ENCODE results near the gene DPEP1. TPM values are rescaled to one million over a fixed set of nuclear protein-coding genes. Genes with fewer than 3 reads are reported as not detected.
A peak's percentile ranks its signal among the peaks of the same experiment; 100 is the strongest.

Gene DPEP1
- total RNA-seq, 1 experiment from 2014 or later, result 13.6 TPM

DNA sequence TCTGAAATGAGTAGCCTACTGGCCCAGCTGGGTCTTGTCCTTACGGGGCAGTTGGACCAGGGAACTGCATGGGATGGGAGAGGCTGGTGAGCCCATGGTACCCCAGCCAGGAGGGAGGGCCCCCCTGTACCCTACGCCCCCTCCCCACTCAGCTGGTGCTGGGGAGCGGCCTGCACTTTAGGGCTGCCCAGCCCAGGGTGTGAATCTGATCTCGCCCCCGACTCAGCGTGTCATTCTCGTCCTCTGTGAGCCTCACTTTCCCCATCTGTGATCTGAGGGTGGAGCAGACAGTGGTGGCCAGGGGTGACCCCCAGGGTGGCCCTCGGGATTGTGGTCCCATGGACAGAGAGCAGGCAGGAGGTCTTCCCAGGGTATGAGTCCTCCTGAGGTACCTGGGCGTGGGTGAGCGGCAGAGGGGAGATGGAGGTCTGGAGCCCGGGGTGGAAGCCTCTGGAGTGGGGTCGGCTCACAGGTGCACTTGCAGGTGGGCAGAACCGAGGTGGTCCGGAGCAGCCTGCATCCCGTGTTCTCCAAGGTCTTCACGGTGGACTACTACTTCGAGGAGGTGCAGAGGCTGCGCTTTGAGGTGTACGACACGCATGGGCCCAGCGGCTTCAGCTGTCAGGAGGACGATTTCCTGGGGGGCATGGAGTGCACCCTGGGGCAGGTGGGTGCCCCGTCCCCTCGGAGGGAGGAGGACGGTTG, 36.2 kb upstream of the DPEP1 start (continued):
- no peak for TF ChIP-seq ZNF121 (CRISPR knock-in tag; IDR thresholded peaks at IDR 0.05)
- TF ChIP-seq, protein P1, sequence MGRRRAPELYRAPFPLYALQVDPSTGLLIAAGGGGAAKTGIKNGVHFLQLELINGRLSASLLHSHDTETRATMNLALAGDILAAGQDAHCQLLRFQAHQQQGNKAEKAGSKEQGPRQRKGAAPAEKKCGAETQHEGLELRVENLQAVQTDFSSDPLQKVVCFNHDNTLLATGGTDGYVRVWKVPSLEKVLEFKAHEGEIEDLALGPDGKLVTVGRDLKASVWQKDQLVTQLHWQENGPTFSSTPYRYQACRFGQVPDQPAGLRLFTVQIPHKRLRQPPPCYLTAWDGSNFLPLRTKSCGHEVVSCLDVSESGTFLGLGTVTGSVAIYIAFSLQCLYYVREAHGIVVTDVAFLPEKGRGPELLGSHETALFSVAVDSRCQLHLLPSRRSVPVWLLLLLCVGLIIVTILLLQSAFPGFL (CRISPR knock-in tag; IDR thresholded peaks at IDR 0.05; ENCODE audit: borderline replicate concordance), result no peak
- TF ChIP-seq, protein P2, sequence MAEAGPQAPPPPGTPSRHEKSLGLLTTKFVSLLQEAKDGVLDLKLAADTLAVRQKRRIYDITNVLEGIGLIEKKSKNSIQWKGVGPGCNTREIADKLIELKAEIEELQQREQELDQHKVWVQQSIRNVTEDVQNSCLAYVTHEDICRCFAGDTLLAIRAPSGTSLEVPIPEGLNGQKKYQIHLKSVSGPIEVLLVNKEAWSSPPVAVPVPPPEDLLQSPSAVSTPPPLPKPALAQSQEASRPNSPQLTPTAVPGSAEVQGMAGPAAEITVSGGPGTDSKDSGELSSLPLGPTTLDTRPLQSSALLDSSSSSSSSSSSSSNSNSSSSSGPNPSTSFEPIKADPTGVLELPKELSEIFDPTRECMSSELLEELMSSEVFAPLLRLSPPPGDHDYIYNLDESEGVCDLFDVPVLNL (CRISPR knock-in tag; IDR thresholded peaks at IDR 0.05; ENCODE audit: borderline replicate concordance, low read depth), result no peak
- no peak for TF ChIP-seq MYBL2 (CRISPR knock-in tag; IDR thresholded peaks at IDR 0.05)
- TF ChIP-seq ZNF263 (CRISPR knock-in tag; IDR thresholded peaks at IDR 0.05; ENCODE audit: low read depth), result no peak
- no peak for TF ChIP-seq CREB1 (CRISPR knock-in tag; IDR thresholded peaks at IDR 0.05)

DNA sequence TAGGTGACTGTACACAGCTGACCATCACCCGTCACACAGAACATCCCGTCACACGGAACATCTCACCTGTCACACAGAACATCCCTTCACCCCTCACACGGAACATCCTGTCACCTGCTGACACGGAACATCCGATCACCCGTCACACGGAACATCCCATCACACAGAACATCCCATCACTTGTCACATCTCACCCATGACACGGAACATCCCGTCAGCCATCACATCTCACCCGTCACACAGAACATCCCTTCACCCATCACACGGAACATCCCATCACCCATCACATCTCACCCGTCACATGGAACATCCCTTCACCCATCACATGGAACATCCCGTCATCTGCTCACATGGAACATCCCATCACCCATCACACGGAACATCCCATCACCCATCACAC, 34.1 kb upstream of the DPEP1 start:
- TF ChIP-seq, protein P3, sequence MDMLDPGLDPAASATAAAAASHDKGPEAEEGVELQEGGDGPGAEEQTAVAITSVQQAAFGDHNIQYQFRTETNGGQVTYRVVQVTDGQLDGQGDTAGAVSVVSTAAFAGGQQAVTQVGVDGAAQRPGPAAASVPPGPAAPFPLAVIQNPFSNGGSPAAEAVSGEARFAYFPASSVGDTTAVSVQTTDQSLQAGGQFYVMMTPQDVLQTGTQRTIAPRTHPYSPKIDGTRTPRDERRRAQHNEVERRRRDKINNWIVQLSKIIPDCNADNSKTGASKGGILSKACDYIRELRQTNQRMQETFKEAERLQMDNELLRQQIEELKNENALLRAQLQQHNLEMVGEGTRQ (CRISPR knock-in tag; IDR thresholded peaks at IDR 0.05), result no peak
- TF ChIP-seq NFE2L1 (CRISPR knock-in tag; IDR thresholded peaks at IDR 0.05), result peak; percentile 22; the same call in 1 of the 2 replicates
- POLR2A ChIA-PET, result interaction anchor here (0.7 kb wide), 1 partner anchor 51 kb away, joined by 4 read pairs; no protein-coding TSS in a partner anchor
- CTCF ChIA-PET, result interaction anchor here (0.6 kb wide), 1 partner anchor 38 kb away, joined by 4 read pairs; no protein-coding TSS in a partner anchor
- Mint-ChIP-seq H3K4me1 (no peaks in the 10 kb centered on the region), H3K27me3 (ENCODE audit: low read depth) (peaks cover 10% of the 10 kb centered on the region), H3K4me3 (no peak overlapping the region), H3K9me3 (no peaks in the 10 kb centered on the region), H3K36me3 (no peaks in the 10 kb centered on the region; the same call in 1 of the 2 replicates), H3K27ac (no peak overlapping the region)
- DNase-seq (ENCODE audit: low spot score) (no peak), ATAC-seq (no peak)

DNA sequence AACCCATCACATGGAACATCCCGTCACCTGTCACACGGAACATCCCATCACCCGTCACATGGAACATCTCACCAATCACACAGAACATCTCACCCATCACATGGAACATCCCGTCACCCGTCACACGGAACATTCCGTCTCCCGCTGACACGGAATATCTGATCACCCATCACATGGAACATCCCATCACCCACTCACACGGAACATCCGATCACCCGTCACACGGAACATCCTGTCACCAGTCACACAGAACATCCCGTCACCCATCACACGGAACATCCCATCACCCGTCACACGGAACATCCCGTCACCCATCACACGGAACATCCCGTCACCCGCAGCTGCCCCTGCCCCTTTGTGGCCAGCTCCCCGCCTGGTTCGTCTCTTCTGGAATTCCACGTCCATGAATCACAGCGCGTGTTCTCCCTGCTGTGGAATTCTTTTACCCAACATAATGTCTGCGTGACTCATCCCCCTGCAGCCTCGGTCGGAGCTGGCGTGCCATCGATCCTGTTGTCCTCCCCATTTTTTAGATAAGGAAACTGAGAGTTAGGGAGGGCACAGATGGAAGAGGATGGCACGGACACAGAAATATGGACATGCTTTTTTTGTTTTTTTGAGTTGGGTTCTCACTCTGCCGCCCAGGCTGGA, 32.3 kb upstream of the DPEP1 start:
- no peak for ATAC-seq

More for the DNA sequence above, 32.3 kb upstream of the DPEP1 start:
- no peaks in the 10 kb centered on the region for H3K9me3 Mint-ChIP-seq
- TF ChIP-seq ZNF416 (CRISPR knock-in tag; IDR thresholded peaks at IDR 0.05), result no peak
- no peak for TF ChIP-seq TEAD4 (CRISPR knock-in tag; IDR thresholded peaks at IDR 0.05)
- TF ChIP-seq ZBTB21 (CRISPR knock-in tag; IDR thresholded peaks at IDR 0.05; ENCODE audit: borderline replicate concordance), result no peak
- TF ChIP-seq SMAD3 (CRISPR knock-in tag; IDR thresholded peaks at IDR 0.05; ENCODE audit: borderline replicate concordance), result no peak
- TF ChIP-seq OVOL2 (CRISPR knock-in tag; IDR thresholded peaks at IDR 0.05; ENCODE audit: borderline replicate concordance), result no peak
- TF ChIP-seq, protein P4, sequence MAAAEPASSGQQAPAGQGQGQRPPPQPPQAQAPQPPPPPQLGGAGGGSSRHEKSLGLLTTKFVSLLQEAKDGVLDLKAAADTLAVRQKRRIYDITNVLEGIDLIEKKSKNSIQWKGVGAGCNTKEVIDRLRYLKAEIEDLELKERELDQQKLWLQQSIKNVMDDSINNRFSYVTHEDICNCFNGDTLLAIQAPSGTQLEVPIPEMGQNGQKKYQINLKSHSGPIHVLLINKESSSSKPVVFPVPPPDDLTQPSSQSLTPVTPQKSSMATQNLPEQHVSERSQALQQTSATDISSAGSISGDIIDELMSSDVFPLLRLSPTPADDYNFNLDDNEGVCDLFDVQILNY (CRISPR knock-in tag; IDR thresholded peaks at IDR 0.05), result no peak
- TF ChIP-seq RORB (CRISPR knock-in tag; IDR thresholded peaks at IDR 0.05), result no peak
- TF ChIP-seq ZNF138 (CRISPR knock-in tag; conservative IDR thresholded peaks at IDR 0.05), result no peak
- TF ChIP-seq GTF2I (CRISPR knock-in tag; conservative IDR thresholded peaks at IDR 0.05), result no peak
- TF ChIP-seq ZNF396 (CRISPR knock-in tag; IDR thresholded peaks at IDR 0.05; ENCODE audit: borderline replicate concordance), result no peak
- TF ChIP-seq, protein P5, sequence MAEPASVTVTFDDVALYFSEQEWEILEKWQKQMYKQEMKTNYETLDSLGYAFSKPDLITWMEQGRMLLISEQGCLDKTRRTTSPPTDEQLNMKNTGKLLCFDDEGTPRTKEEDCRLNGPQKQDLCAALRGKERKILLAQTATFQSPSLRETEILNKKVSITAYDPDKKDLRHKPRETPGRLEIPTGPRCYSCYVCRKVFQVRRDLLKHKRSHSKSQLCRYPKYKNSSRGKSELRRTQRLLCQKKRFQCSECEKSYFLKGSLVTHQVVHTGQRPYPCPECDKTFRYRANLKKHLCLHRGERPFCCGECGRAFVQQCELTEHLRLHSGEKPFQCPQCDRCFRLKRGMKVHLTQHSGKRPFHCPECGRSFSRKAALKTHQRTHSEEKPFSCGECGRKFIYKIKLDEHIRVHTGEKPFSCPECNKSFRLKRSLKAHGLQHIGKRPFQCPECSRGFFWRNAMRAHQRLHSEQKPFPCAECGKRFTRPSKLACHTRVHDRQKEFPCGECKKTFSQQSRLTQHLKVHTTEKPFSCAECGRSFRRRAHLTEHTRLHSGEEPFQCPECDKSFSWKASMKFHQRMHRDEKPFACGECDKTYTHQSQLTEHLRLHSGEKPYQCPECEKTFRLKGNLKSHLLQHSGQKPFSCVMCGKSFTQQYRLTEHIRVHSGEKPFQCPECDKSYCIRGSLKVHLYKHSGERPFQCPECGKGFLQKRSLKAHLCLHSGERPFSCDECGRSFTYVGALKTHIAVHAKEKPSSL (CRISPR knock-in tag; conservative IDR thresholded peaks at IDR 0.05), result no peak
- no peak for TF ChIP-seq JAZF1 (CRISPR knock-in tag; IDR thresholded peaks at IDR 0.05)
- no peak for TF ChIP-seq ELF4 (CRISPR knock-in tag; IDR thresholded peaks at IDR 0.05; ENCODE audit: low read depth)
- TF ChIP-seq, protein P6, sequence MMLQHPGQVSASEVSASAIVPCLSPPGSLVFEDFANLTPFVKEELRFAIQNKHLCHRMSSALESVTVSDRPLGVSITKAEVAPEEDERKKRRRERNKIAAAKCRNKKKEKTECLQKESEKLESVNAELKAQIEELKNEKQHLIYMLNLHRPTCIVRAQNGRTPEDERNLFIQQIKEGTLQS (CRISPR knock-in tag; conservative IDR thresholded peaks at IDR 0.05), result no peak
- H3K4me1 Mint-ChIP-seq, result no peaks in the 10 kb centered on the region
- CTCF ChIA-PET, result interaction anchor here (0.5 kb wide), 1 partner anchor 42 kb away, joined by 3 read pairs; no protein-coding TSS in a partner anchor
- H3K27ac Mint-ChIP-seq, result no peak overlapping the region
- no peaks in the 10 kb centered on the region; the same call in 1 of the 2 replicates for H3K36me3 Mint-ChIP-seq
- H3K4me3 Mint-ChIP-seq, result no peak overlapping the region
- no peak for DNase-seq (ENCODE audit: low spot score)
- POLR2A ChIA-PET, result no interaction called here
- H3K27me3 Mint-ChIP-seq (ENCODE audit: low read depth), result peaks cover 8% of the 10 kb centered on the region

Data from WTC11 (cell line).